Breast epithelium (tissue), 4 donors: ENCODE results near the gene PRR11. TPM values are rescaled to one million over a fixed set of nuclear protein-coding genes. Genes with fewer than 3 reads are reported as not detected.

ENCODE experiments used
- DNase-seq, 2 donors: peaks; one replicate each; pipeline ENCODE4 v3.0.0-alpha.2; 2019; ENCODE audit warnings: low spot score in 2 of 2
- H3K27ac ChIP-seq, 2 donors: fragments of 200-600 bp; sonication (generic) in 1 of 2; one replicate each; pipeline ENCODE4 v1.5.1; 2016 to 2019; ENCODE audit warnings: mild to moderate bottlenecking in 1 of 2
- H3K27me3 ChIP-seq, 2 donors: fragments of 200-600 bp; sonication (generic) in 1 of 2; one replicate each; pipeline versions ENCODE4 v1.5.1 to v1.6.0; 2017 to 2019; ENCODE audit warnings: control low read depth in 1 of 2, mild to moderate bottlenecking in 1 of 2
- H3K36me3 ChIP-seq: fragments of 200-600 bp; one replicate; pipeline ENCODE4 v1.5.1; 2019
- H3K4me1 ChIP-seq, 2 donors: fragments of 200-600 bp; sonication (generic); one replicate each; pipeline ENCODE4 v1.5.1; 2016 to 2019; ENCODE audit warnings: control low read depth in 1 of 2
- H3K4me3 ChIP-seq, 3 donors: fragments of 200-600 bp; sonication (generic); 1 replicate in 2 of 3; 2 replicates in 1 of 3; pipeline ENCODE4 v1.5.1; 2016 to 2019; ENCODE audit warnings: mild to moderate bottlenecking in 3 of 3, moderate library complexity in 2 of 3
- H3K9me3 ChIP-seq, 2 donors: fragments of 200-600 bp; sonication (generic) in 1 of 2; one replicate each; pipeline ENCODE4 v1.5.1; 2016 to 2019; ENCODE audit warnings: control low read depth in 1 of 2
- POLR2A ChIP-seq: fragments of 450-650 bp; IDR thresholded peaks from one replicate; pipeline ENCODE4 v1.6.1; 2016; ENCODE audit warnings: antibody characterized with exemption, mild to moderate bottlenecking, moderate library complexity
- POLR2AphosphoS5 ChIP-seq, 3 donors: sonication (generic); formaldehyde crosslinking; IDR thresholded peaks; one replicate each; pipeline ENCODE4 v1.6.1; 2017; ENCODE audit warnings: antibody characterized with exemption in 3 of 3
- intact Hi-C: fragments of 100-400 bp; cut with DNase I; formaldehyde crosslinking; loops from one replicate; pipeline ENCODE4 v1.15.1; 2023; ENCODE audit warnings: low total_unique reads
- total RNA-seq, 3 donors: library from RNA; depleted of rRNA; stranded (reverse); fragments of >200 nt; gene quantifications; one replicate each; pipeline ENCODE4 v1.1.0, GENCODE V29; 2016
- TF ChIP-seq, protein P1 (sequence below), 3 donors: fragments of 450-650 bp; IDR thresholded peaks; one replicate each; pipeline ENCODE4 v1.5.1; 2016 to 2017; ENCODE audit warnings: antibody characterized with exemption in 3 of 3, mild to moderate bottlenecking in 3 of 3, moderate library complexity in 3 of 3

PRR11 gene
- total RNA-seq, 3 donors from 2014 or later, result 0.33 to 25.1 (median 1.2) TPM

DNA sequence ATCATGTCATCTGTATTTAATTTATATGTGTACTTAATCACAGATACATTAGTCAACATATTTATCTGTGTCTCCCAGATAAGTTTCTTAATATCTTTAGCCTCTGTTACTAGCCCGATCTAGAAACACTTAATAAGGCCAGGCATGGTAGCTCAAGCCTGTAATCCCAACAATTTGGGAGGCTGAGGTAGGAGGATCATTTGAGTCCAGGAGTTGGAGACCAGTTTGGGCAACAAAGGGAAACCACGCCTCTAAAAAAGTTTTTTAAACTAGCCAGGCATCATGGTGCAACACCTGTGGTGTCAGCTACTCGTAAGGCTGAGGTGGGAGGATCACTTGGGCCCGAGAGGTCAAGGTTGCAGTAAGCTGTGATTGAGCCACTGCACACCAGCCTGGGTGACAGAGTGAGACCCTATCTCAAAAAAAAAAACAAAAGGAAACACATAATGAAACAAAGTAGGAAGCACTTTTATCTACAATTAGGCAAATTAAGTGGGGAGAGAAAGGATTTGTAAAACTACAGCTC is 9.9 kb upstream of the PRR11 start:
- Histone ChIP-seq H3K9me3 (no peaks in the 10 kb centered on the region), H3K27ac (no peak overlapping the region), H3K4me1 (no peaks in the 10 kb centered on the region), H3K4me3 (no peak overlapping the region), H3K36me3 (no peaks in the 10 kb centered on the region), H3K27me3 (no peaks in the 10 kb centered on the region)
- DNase-seq, result no peak
- TF ChIP-seq, protein P1, sequence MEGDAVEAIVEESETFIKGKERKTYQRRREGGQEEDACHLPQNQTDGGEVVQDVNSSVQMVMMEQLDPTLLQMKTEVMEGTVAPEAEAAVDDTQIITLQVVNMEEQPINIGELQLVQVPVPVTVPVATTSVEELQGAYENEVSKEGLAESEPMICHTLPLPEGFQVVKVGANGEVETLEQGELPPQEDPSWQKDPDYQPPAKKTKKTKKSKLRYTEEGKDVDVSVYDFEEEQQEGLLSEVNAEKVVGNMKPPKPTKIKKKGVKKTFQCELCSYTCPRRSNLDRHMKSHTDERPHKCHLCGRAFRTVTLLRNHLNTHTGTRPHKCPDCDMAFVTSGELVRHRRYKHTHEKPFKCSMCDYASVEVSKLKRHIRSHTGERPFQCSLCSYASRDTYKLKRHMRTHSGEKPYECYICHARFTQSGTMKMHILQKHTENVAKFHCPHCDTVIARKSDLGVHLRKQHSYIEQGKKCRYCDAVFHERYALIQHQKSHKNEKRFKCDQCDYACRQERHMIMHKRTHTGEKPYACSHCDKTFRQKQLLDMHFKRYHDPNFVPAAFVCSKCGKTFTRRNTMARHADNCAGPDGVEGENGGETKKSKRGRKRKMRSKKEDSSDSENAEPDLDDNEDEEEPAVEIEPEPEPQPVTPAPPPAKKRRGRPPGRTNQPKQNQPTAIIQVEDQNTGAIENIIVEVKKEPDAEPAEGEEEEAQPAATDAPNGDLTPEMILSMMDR (IDR thresholded peaks at IDR 0.05), result no peak
- no peak for TF ChIP-seq POLR2AphosphoS5 (IDR thresholded peaks at IDR 0.05)
- TF ChIP-seq POLR2A, result no peak
- intact Hi-C loops, result no loop called here

DNA sequence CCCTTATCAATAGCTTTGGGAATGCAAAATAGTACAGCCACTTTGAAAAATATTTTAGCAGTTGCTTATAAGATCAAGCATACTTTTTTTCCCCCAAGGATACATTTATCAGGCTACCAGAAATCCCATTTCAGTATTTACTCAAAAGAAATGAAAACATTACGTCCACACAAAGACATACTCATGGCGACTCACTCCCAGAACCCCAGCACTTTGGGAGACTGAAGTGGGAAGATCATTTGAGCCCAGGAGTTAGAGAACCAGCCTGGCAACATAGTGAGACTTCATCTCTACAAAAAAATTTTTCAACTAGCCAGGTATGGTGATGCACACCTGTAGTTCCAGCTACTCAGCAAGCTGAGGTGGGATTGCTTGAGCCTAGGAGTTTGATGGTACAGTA is 6.5 kb upstream of the PRR11 start:
- no peaks in the 10 kb centered on the region for H3K27me3 ChIP-seq
- H3K9me3 ChIP-seq, result no peaks in the 10 kb centered on the region
- intact Hi-C loops, result no loop called here
- H3K36me3 ChIP-seq, result no peaks in the 10 kb centered on the region
- no peak overlapping the region for H3K4me3 ChIP-seq
- no peak for DNase-seq
- no peak overlapping the region for H3K27ac ChIP-seq
- TF ChIP-seq POLR2A (no peak), POLR2AphosphoS5 (IDR thresholded peaks at IDR 0.05) (no peak)
- TF ChIP-seq, protein P1 (IDR thresholded peaks at IDR 0.05), result no peak
- no peaks in the 10 kb centered on the region for H3K4me1 ChIP-seq

DNA sequence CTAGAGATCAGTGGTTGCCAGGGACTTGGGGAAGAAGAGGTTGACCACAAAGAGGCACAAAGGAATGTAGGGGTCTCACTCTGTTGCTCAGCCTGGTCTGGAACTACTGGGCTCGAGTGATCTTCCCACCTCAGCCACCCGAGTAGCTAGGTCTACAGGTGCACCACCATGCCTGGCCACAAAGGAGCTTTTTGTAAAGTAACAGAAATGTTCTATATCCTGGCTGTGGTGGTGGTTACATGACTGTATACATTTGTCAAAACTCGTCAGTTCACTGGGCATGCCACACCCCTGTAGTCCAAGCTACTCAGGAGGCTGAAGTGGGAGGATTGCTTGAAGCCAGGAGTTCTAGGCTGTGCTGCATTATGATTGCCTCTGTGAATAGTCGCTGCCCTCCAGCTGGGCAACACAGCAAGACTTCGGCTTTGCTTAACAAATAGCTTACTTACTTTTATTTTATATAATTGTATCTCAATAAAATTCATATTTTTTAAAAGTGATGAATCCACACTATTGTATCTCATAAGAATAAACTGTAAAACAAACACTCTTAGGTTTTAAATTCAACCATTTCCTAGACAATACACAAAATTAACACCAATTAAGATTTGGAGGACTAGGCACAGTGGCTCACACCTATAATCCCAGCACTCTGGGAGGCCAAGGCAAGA is 5.6 kb upstream of the PRR11 start:
- intact Hi-C loops, result no loop called here
- no peaks in the 10 kb centered on the region for H3K4me1 ChIP-seq
- H3K27me3 ChIP-seq, result no peaks in the 10 kb centered on the region
- TF ChIP-seq, protein P1 (IDR thresholded peaks at IDR 0.05), result no peak
- TF ChIP-seq POLR2A (no peak), POLR2AphosphoS5 (IDR thresholded peaks at IDR 0.05) (no peak)
- no peak overlapping the region for H3K27ac ChIP-seq
- DNase-seq, result no peak
- H3K36me3 ChIP-seq, result no peaks in the 10 kb centered on the region
- H3K9me3 ChIP-seq, result no peaks in the 10 kb centered on the region
- no peak overlapping the region for H3K4me3 ChIP-seq

DNA sequence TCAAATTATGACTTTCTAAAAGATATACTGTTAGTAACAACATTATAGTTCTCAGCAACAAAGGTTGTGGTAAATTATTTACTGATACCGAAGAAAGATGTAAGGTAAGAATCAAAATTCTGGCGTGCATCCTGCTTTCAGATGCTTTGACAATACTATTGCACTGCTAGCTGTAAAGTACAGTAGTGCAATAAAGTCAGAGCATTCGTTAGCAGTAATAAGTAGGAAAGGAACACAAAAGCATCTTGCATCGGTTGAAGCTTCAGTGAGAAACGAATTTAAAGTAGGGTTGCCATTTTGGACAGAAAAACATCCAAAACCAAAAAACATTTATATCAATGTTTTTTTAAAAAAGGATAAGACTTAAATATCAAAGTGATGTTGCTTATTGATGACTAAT is 4.5 kb upstream of the PRR11 start:
- H3K27me3 ChIP-seq, result no peaks in the 10 kb centered on the region
- no peaks in the 10 kb centered on the region for H3K36me3 ChIP-seq
- no peak for TF ChIP-seq POLR2AphosphoS5 (IDR thresholded peaks at IDR 0.05)
- TF ChIP-seq, protein P1 (IDR thresholded peaks at IDR 0.05), result no peak
- TF ChIP-seq POLR2A, result no peak
- DNase-seq, result no peak
- intact Hi-C loops, result no loop called here
- no peaks in the 10 kb centered on the region for H3K9me3 ChIP-seq
- H3K27ac ChIP-seq, result no peak overlapping the region
- no peak overlapping the region for H3K4me3 ChIP-seq
- H3K4me1 ChIP-seq, result no peaks in the 10 kb centered on the region

DNA sequence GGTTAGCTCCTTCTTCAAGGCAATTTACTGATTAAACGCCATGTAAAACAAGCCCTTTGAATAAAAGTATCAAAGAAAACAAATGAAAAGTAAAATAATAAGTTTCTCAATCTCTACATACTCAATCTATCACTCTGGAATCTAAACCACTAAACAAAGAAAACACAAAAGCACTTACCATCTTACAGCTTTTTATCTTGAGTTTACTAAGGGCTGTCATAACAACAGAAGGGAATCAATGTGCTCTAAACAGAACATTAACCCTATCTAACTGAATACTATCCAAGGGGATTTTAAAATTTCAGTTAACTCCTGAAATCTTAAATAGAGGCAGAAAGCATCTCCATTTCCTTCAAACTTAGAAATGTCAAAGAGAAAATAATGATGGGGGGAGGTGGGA is 4.0 kb upstream of the PRR11 start:
- H3K4me3 ChIP-seq, result no peak overlapping the region
- H3K4me1 ChIP-seq, result no peaks in the 10 kb centered on the region
- no peak for DNase-seq
- no peak overlapping the region for H3K27ac ChIP-seq
- intact Hi-C loops, result no loop called here
- H3K36me3 ChIP-seq, result no peaks in the 10 kb centered on the region
- H3K27me3 ChIP-seq, result no peaks in the 10 kb centered on the region
- H3K9me3 ChIP-seq, result no peaks in the 10 kb centered on the region
- TF ChIP-seq POLR2AphosphoS5 (IDR thresholded peaks at IDR 0.05) (no peak), POLR2A (no peak)
- TF ChIP-seq, protein P1 (IDR thresholded peaks at IDR 0.05), result no peak
